ENCODE data around the gene SUSD1. TPM values are rescaled to one million over a fixed set of nuclear protein-coding genes. Genes with fewer than 3 reads are reported as not detected.
A peak's percentile ranks its signal among the peaks of the same experiment; 100 is the strongest.

The SUSD1 gene
- total RNA-seq, 1 donor from 2014 or later = 13.0 TPM

- DNase-seq (ENCODE audit: low spot score in 2 of 2) = no peak
- Histone ChIP-seq H3K27ac (peak overlapping the region; percentile 81 to 83), H3K36me3 (no peaks in the 10 kb centered on the region), H3K4me3 (no peak overlapping the region), H3K4me1 (peaks cover 4 to 12% of the 10 kb centered on the region in 2 donors), H3K27me3 (no peaks in the 10 kb centered on the region), H3K9me3 (no peaks in the 10 kb centered on the region)
- intact Hi-C loops (cut with DNase I) = loop anchor here (5.0 to 10.0 kb wide), 3 partner anchors 48 to 158 kb away; no protein-coding TSS in a partner anchor
- TF ChIP-seq, protein P1, sequence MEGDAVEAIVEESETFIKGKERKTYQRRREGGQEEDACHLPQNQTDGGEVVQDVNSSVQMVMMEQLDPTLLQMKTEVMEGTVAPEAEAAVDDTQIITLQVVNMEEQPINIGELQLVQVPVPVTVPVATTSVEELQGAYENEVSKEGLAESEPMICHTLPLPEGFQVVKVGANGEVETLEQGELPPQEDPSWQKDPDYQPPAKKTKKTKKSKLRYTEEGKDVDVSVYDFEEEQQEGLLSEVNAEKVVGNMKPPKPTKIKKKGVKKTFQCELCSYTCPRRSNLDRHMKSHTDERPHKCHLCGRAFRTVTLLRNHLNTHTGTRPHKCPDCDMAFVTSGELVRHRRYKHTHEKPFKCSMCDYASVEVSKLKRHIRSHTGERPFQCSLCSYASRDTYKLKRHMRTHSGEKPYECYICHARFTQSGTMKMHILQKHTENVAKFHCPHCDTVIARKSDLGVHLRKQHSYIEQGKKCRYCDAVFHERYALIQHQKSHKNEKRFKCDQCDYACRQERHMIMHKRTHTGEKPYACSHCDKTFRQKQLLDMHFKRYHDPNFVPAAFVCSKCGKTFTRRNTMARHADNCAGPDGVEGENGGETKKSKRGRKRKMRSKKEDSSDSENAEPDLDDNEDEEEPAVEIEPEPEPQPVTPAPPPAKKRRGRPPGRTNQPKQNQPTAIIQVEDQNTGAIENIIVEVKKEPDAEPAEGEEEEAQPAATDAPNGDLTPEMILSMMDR (IDR thresholded peaks at IDR 0.05) = no peak
These were observed 115.2 kb downstream of the SUSD1 start for GRCh38 chr9:112059966-112060320.

DNA sequence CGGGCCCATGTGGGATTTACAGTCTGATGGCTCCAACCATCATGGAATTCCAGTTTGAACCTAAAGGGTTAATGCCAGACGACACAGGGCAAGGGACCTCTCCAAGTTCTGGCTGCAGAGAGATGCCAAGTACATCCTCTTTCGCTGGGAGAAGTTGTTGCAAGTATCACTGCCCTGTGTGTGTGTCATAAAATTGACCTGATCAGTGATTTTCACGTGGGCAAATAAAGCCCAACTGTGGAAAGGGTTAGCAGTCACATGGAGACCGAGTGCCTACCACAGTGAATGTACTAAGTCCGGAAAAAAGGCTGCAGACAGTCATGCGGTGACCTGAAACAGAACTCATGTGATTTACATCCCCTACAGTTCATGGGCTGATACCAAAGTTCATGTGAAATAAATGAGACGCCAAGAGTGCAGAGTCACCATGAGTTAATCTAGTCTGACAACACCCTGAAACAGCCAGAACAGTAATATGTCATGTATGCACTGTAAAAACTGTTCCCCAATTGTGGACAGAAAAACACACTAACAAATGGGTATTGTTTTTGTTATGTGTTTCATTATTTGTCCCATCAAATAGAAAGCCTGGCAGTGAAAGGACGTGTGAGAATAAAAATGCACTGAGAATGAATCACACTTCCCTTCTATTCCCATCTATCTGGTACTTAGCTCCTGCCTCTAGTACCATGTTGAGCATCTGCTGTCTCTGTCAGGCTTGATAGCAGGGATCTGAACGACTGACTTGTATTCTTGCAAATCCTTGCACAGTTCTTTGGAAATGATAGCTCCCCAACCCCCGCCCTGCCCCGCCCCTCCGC is 115.7 kb downstream of the SUSD1 start:
- DNase-seq (ENCODE audit: low spot score in 2 of 2) = peak in 1 of 2 donors; percentile 28

GRCh38 chr9:112056996-112057395 is 118.1 kb downstream of the SUSD1 start:
- Histone ChIP-seq H3K27me3 (no peaks in the 10 kb centered on the region), H3K9me3 (no peaks in the 10 kb centered on the region), H3K4me1 (peaks cover 4 to 12% of the 10 kb centered on the region in 2 donors), H3K4me3 (no peak overlapping the region), H3K27ac (no peak overlapping the region), H3K36me3 (no peaks in the 10 kb centered on the region)
- TF ChIP-seq, protein P1 (IDR thresholded peaks at IDR 0.05) = no peak
- intact Hi-C loops (cut with DNase I) = loop anchor here (10.0 kb wide), 1 partner anchor 102 kb away; no protein-coding TSS in a partner anchor
- DNase-seq (ENCODE audit: low spot score in 2 of 2) = no peak

More for the DNA sequence above, 115.7 kb downstream of the SUSD1 start:
- peak overlapping the region; percentile 26 to 81 for H3K27ac ChIP-seq
- no peak overlapping the region for H3K4me3 ChIP-seq
- no peaks in the 10 kb centered on the region for H3K36me3 ChIP-seq
- H3K27me3 ChIP-seq = no peaks in the 10 kb centered on the region
- H3K9me3 ChIP-seq = no peaks in the 10 kb centered on the region
- intact Hi-C loops (cut with DNase I) = loop anchor here (10.0 kb wide), 1 partner anchor 105 kb away; no protein-coding TSS in a partner anchor
- peaks cover 4 to 12% of the 10 kb centered on the region in 2 donors for H3K4me1 ChIP-seq
- TF ChIP-seq, protein P1 (IDR thresholded peaks at IDR 0.05) = no peak

DNA sequence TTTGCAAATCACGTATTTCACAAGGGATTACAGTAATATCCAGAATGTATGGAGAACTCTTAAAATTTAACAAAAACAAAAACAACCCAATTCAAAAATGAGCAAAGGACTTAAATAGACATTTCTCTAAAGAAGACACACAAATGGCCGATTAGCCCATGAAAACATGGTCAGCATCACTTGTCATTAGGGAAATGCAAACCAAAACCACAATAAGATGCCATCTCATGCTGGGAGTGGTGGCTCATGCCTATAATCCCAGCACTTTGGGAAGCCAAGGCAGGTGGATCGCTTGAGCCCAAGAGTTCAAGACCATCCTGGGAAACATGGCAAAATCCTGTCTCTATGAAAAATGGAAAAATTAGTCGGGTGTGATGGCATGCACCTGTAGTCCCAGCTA is 120.2 kb downstream of the SUSD1 start:
- Histone ChIP-seq H3K36me3 (no peaks in the 10 kb centered on the region), H3K9me3 (no peaks in the 10 kb centered on the region), H3K27me3 (no peaks in the 10 kb centered on the region), H3K27ac (no peak overlapping the region), H3K4me1 (peaks cover 0 to 14% of the 10 kb centered on the region in 2 donors), H3K4me3 (no peak overlapping the region)
- intact Hi-C loops (cut with DNase I) = loop anchor here (10.0 kb wide), 1 partner anchor 100 kb away; no protein-coding TSS in a partner anchor
- TF ChIP-seq, protein P1 (IDR thresholded peaks at IDR 0.05) = no peak
- DNase-seq (ENCODE audit: low spot score in 2 of 2) = no peak

GRCh38 chr9:112051812-112052211 is 123.3 kb downstream of the SUSD1 start:
- Histone ChIP-seq H3K4me1 (peaks cover 0 to 17% of the 10 kb centered on the region in 2 donors), H3K36me3 (no peaks in the 10 kb centered on the region), H3K27me3 (no peaks in the 10 kb centered on the region), H3K9me3 (no peaks in the 10 kb centered on the region), H3K4me3 (no peak overlapping the region), H3K27ac (no peak overlapping the region)
- TF ChIP-seq, protein P1 (IDR thresholded peaks at IDR 0.05) = no peak
- intact Hi-C loops (cut with DNase I) = loop anchor here (10.0 kb wide), 1 partner anchor 97 kb away; no protein-coding TSS in a partner anchor
- DNase-seq (ENCODE audit: low spot score in 2 of 2) = no peak

Data from ascending aorta (tissue), 2 donors.